HG03135 (cell line): ENCODE results near the gene CST6.
"Not testable (repeated sequence)": the region's sequence is repeated elsewhere in the genome, so short reads cannot be mapped to it uniquely, and the experiment has no call there.

ENCODE experiments used
- ATAC-seq: cut with Tn5 transposase; IDR thresholded peaks from one replicate; pipeline ENCODE4 v1.9.1; 2021; ENCODE audit warnings: mild to moderate bottlenecking, moderate library complexity; ENCODE audit not compliant: unreplicated experiment

Gene CST6

GRCh38 chr11:66013762-66014100 is 1.9 kb downstream of the CST6 start:
- no peak for ATAC-seq

- ATAC-seq = no peak
Observed at GRCh38 chr11:66014804-66015453, 3.1 kb downstream of the CST6 start.

DNA sequence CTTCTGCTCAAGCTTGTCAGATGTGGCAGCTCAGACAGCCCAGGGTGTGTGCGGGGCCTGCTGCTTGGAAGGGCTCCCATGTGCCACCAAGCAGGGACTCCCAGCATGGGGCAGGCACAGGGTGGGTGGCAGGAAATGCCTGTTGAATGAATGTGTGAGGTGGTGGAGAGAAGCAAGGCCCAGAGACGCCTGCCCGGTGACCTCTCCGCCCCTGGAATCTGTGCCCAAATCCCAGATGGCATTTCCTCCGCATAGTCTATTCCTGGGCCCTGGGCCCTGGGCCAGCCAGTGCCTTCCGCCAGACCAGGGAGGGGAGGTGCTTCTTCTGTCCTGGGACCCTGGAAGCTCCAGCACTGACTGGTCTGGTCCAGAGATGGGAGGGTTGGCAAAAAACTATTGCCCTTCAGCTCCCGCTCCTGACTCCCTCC is 3.7 kb downstream of the CST6 start:
- no peak for ATAC-seq

GRCh38 chr11:66015936-66016792 is 4.4 kb downstream of the CST6 start:
- no peak for ATAC-seq

DNA sequence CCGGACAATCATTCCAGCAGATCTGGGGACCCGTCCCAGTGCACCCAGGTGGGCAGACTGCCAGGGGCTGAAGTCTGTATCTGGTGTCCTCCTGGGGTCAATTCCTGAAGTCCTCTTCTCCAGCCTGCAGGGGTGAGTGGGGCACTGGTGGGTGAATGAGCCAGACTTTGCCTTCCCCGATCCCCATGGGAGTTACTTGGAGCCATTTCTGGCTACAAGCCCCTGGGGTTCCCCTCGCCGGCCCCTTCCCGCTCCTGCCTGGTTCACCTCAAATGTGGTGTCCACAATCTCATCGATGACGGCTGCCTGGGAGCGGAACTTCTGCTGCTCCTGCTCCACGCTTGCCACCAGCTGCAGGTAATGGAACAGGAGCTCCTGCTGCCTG is 5.0 kb downstream of the CST6 start:
- ATAC-seq = no peak

DNA sequence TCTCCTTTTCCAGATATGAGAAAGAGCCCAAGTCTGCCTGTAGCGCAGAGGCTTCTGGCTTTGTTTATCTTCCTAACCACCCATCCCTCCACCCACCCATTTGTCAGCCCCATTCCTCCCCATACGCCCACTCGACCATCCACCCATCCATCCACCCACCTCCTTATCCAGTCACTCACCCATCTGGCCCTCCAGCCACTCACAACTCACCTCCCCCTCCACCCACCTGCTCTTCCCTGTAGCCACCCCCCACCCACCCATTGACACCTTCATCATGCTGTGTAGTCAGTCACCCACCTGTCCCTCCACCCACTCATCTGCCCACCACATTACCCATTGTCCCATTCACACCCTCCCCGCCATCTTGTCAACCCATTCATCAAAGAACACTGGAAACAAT is 5.5 kb downstream of the CST6 start:
- no peak for ATAC-seq

DNA sequence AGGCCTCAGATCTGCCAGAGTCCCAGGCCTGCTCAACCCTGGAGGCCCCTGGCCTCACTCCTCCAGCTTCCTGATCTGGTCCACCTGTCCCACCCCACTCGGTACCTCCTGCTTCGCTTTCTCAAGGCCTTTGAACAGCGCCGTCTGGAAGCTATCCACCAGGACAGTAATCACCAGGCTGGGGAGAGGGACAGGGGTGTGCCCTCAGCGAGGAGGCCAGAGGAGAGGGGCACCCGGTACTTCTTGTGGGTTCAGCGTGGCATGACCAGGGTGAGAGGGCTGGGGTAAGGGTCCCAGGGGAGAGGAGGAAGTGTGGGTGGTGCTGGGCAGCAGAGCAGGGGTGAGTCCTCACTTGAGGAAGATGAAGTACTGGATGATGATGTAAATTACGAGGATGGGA is 8.4 kb downstream of the CST6 start:
- ATAC-seq = no peak

- ATAC-seq = no peak
Observed at GRCh38 chr11:66020618-66021357, 9.0 kb downstream of the CST6 start.

- no peak for ATAC-seq
Observed at GRCh38 chr11:66022401-66023185, 10.8 kb downstream of the CST6 start.

- ATAC-seq = not testable (repeated sequence)
Observed at GRCh38 chr11:66023186-66023440, 11.3 kb downstream of the CST6 start.

DNA sequence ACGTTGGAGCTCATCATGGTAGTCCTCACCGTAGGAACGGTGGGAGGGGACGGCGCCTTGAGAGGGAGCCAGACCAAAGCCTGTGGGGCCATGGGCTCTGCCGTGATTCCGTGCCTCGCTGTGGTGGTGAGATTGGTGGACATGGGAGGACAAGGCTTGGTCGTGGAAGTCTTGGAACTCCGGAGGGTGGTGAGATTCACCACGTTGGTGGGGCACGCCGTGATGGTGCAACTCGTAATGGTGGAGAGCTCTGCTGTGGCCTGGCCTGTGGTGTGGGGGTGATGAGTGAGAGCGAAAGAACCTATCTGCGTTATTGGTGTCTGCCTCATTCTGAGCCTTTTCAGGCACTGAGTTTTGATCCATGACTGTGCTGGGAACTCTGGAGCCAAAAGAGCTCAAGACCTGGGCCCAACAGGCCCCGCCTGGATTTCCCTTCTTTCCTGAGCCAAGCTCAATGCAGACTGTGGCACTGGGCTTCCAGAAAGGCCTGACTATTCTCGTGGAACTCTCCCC is 14.3 kb downstream of the CST6 start, which contains the start of gene CATSPER1:
Gene CATSPER1, minus strand, starts transcription at position 463 of the 513 bp plus-strand sequence. Its CDS starts 100 bp downstream, at position 363.
- ATAC-seq = no peak

DNA sequence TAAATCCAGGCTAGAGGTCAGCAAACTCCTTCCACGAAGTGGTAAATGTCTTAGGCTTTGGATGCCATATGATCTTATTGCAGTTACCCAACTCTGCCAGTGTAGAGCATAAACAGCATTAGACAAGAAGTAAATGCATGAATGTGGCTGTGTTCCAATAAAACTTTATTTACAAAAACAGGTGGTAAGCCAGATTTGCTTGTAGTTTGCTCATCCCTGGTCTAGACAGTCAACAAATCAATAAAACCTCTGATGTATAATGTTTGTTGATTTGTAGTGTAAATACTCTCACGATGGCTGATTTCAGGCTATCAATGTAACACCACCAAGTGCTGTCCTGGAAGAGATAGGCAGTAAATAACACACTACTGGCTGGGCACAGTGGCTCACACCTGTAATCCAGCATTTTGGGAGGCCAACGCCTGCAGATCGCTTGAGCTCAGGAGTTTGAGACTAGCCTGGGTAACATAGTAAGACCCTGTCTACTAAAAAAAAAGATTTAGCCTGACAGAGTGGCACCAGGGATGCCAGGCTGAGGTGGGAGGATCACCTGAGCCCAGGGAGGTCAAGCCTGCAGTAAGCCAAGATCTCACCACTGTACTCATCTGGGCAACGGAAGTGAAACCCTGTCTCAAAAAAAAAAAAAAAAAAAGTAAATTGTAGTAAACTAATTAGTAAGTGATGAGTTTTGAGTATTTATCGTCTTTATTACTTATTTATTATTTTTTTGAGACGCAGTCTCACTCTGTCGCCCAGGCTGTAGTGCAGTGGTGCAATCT is 21.3 kb downstream of the CST6 start:
- no peak for ATAC-seq

GRCh38 chr11:66035653-66036333 is 24.0 kb downstream of the CST6 start:
- no peak for ATAC-seq

GRCh38 chr11:66036334-66036710 is 24.5 kb downstream of the CST6 start:
- ATAC-seq = no peak

GRCh38 chr11:66037327-66037726 is 25.5 kb downstream of the CST6 start:
- no peak for ATAC-seq

GRCh38 chr11:66039765-66040164 is 28.0 kb downstream of the CST6 start:
- no peak for ATAC-seq

- ATAC-seq = no peak
Observed at GRCh38 chr11:66042227-66042995, 30.6 kb downstream of the CST6 start.

GRCh38 chr11:66042996-66043906 is 31.4 kb downstream of the CST6 start:
- no peak for ATAC-seq
